Bronchial smooth muscle cell (primary cell): ENCODE data around the gene SLC66A3. TPM values are rescaled to one million over a fixed set of nuclear protein-coding genes. Genes with fewer than 3 reads are reported as not detected.

Experiments used
- total RNA-seq: library from RNA; depleted of rRNA; stranded (reverse); fragments of >200 nt; gene quantifications from 2 replicates; pipeline ENCODE4 v1.2.1, GENCODE V29; 2014

Gene SLC66A3
- 40.7 and 50.7 TPM in 2 replicates for total RNA-seq

DNA sequence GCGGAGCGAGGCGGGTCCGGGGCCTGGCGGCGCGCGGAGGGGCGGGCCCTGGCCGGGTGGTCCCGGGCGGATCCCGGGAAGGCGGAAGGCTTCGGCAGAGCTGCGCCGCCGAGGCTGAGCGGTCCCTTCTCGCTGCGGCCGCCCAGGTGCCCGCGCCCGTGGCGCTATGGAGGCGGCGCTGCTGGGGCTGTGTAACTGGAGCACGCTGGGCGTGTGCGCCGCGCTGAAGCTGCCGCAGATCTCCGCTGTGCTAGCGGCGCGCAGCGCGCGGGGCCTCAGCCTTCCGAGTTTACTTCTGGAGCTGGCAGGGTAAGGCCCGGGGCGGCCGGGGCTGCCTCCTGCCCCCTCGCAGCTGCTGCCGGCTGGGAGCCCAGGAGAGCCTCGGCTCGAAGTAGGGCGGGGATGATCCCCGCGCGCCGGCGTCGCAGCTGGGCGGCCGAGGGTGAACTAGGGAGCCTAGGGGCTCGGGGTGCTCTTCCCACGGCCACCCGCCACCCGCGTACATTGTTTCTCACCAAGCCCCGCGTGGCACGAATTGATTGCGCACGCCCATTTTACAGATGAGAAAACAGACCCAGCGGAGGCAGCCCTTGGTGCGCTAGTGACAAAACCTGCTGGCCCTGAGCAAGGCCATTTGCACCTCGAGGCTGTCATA is at the start of gene SLC66A3:
Gene SLC66A3, plus strand, starts transcription at position 87 of the 655 bp plus-strand sequence. Its CDS starts 80 bp downstream, at position 167.

Other genes starting within 250 kb of the SLC66A3 start
- gene KCNF1, start 243.5 kb upstream of the SLC66A3 start, total RNA-seq = under 0.01 TPM in 1 of 2 replicates, not detected in the other
- 36.7 and 38.8 TPM in 2 replicates for gene ROCK2, start 189.2 kb downstream of the SLC66A3 start, total RNA-seq